Measurements from ENCODE around the gene ATP6AP1.

DNA sequence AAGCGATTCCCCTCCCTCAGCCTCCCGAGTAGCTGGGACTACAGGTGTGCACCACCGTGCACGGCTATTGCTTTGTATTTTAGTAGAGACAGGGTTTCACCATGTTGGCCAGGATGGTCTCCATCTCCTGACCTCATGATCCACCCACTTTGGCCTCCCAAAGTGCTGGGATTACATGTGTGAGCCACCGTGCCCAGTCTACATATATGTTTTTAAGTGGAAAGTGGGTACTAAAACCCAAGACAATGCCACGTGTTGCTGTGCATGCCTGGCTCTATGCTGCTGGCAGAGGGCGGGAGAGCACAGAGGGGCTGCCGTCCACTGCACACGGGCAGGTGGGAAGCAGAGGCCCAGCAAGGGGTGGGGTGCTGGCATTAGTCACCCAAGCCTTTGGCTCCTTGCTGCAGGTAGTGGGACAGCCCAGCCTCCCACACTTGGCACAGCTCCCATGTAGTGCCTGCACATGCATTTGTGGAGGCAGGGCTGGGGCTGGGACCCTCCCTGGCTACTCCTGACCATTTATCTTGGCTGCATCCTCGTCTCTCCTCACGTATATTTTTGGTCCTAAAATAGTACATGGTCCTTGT lies 45.9 kb upstream of the ATP6AP1 start:
- TF ChIP-seq RNF219 (CRISPR knock-in tag; IDR thresholded peaks at IDR 0.05) (no peak), ZNF277 (CRISPR knock-in tag; IDR thresholded peaks at IDR 0.05; ENCODE audit: borderline replicate concordance) (no peak), ZNF551 (CRISPR knock-in tag; IDR thresholded peaks at IDR 0.05) (no peak), DPF2 (IDR thresholded peaks at IDR 0.05) (no peak), POLR2A (conservative IDR thresholded peaks at IDR 0.05) (peak; percentile 53; the same call in 1 of the 2 replicates), MYC (IDR thresholded peaks at IDR 0.05; ENCODE audit: low read depth, low read length) (no peak), MYC (CRISPR knock-in tag; IDR thresholded peaks at IDR 0.05; ENCODE audit: borderline replicate concordance, low read depth) (no peak), SP2 (IDR thresholded peaks at IDR 0.05; ENCODE audit: extremely low read depth, low read depth, low read length, poor library complexity, severe bottlenecking) (no peak), NFYB (IDR thresholded peaks at IDR 0.05; ENCODE audit: extremely low read depth, insufficient read length) (no peak), ZNF707 (CRISPR knock-in tag; conservative IDR thresholded peaks at IDR 0.05) (no peak), CTCF (IDR thresholded peaks at IDR 0.05 in 2 of 3, conservative IDR thresholded peaks at IDR 0.05 in 1 of 3; ENCODE audit: insufficient read depth in 2 of 3, low read depth in 1 of 3, low read length in 3 of 3) (no peak), EZH2 (IDR thresholded peaks at IDR 0.05; ENCODE audit: borderline replicate concordance, low read depth, low read length) (no peak), ESRRA (IDR thresholded peaks at IDR 0.05; ENCODE audit: borderline replicate concordance, low read depth) (no peak), ZNF318 (IDR thresholded peaks at IDR 0.05; ENCODE audit: borderline replicate concordance in 1 of 2, low read depth in 1 of 2) (no peak)

Data from K562 (cell line).